Measurements from ENCODE around the gene LIMS1.
"Not testable (repeated sequence)": the region's sequence is repeated elsewhere in the genome, so short reads cannot be mapped to it uniquely, and the experiment has no call there.

DNA sequence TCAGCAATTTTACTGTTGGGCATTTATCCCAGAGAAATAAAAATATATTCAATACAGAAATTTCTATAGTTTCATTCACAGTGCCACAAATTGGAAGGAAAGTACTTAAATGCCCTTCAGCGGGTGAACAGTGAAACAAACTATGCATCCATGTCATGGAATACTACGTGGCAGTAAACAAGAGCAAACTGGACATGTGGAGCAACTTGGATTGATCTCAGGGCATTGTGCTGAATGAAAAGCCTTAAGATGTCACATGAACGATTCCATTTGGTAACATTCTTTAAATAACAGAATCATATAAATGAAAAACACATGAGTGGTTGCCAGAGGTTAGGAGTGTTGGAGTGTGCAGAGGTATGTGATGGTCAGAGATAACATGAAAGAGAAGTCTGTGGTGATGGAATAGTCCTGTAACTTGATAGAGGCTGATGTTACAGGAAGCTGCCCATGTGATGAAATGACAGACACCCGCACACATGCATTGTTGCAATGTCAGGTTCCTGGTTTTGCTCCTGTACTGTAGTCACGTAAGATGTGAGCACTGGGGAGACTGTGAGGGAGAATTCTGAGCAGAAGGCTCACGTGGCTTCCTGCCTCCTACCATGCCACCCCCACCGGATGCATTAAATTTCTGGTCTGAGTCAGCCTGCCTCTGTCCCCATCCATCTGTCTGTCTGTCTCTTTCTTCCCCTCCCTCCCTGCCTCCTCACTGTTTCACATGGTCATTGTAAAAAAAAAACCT is 118.1 kb downstream of the LIMS1 start:
- TF ChIP-seq, protein P1, sequence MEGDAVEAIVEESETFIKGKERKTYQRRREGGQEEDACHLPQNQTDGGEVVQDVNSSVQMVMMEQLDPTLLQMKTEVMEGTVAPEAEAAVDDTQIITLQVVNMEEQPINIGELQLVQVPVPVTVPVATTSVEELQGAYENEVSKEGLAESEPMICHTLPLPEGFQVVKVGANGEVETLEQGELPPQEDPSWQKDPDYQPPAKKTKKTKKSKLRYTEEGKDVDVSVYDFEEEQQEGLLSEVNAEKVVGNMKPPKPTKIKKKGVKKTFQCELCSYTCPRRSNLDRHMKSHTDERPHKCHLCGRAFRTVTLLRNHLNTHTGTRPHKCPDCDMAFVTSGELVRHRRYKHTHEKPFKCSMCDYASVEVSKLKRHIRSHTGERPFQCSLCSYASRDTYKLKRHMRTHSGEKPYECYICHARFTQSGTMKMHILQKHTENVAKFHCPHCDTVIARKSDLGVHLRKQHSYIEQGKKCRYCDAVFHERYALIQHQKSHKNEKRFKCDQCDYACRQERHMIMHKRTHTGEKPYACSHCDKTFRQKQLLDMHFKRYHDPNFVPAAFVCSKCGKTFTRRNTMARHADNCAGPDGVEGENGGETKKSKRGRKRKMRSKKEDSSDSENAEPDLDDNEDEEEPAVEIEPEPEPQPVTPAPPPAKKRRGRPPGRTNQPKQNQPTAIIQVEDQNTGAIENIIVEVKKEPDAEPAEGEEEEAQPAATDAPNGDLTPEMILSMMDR (IDR thresholded peaks at IDR 0.05), result not testable (repeated sequence)
- not testable (repeated sequence) for TF ChIP-seq POLR2A (IDR thresholded peaks at IDR 0.05)
- TF ChIP-seq EP300 (IDR thresholded peaks at IDR 0.05), result peak in 1 of 4 donors; percentile 69
- peak; percentile 52 to 81 for TF ChIP-seq POLR2AphosphoS5 (IDR thresholded peaks at IDR 0.05)
